Keratinocyte (primary cell): ENCODE data around the gene SYF2.

Experiments used
- EZH2 ChIP-seq: IDR thresholded peaks from one replicate; pipeline ENCODE4 v1.6.1; 2012; ENCODE audit warnings: inconsistent platforms, mild to moderate bottlenecking, low read length, moderate library complexity
- TF ChIP-seq, protein P1 (sequence below), 3 experiments: IDR thresholded peaks in 1 of 3; conservative IDR thresholded peaks in 1 of 3; optimal IDR thresholded peaks in 1 of 3; 2 replicates in 2 of 3; 3 replicates in 1 of 3; pipeline versions ENCODE3 to v1.5.1; 2011; ENCODE audit warnings: low read length in 3 of 3, mild to moderate bottlenecking in 3 of 3, moderate library complexity in 2 of 3, control low read depth in 1 of 3, inconsistent platforms in 1 of 3; ENCODE audit not compliant: insufficient read depth in 2 of 3; ENCODE audit errors: extremely low read depth in 1 of 3

DNA sequence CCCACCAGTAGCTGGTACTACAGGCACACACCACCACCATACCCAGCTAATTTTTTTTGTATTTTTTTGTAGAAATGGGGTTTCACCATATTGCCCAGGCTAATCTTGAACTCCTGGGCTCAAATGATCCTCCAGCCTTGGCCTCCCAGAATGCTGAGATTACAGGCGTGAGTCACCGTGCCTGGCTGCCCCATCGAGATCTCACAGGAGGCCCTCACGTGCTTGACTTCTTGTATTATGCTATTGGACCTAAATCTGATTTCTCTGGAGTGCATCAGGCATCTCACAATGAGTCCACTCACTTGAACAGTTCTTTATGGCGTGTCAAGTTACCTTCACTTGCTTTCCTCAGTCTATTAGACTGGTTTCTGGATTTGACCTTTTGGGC, 24.3 kb upstream of the SYF2 start:
- TF ChIP-seq, protein P1, sequence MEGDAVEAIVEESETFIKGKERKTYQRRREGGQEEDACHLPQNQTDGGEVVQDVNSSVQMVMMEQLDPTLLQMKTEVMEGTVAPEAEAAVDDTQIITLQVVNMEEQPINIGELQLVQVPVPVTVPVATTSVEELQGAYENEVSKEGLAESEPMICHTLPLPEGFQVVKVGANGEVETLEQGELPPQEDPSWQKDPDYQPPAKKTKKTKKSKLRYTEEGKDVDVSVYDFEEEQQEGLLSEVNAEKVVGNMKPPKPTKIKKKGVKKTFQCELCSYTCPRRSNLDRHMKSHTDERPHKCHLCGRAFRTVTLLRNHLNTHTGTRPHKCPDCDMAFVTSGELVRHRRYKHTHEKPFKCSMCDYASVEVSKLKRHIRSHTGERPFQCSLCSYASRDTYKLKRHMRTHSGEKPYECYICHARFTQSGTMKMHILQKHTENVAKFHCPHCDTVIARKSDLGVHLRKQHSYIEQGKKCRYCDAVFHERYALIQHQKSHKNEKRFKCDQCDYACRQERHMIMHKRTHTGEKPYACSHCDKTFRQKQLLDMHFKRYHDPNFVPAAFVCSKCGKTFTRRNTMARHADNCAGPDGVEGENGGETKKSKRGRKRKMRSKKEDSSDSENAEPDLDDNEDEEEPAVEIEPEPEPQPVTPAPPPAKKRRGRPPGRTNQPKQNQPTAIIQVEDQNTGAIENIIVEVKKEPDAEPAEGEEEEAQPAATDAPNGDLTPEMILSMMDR (optimal IDR thresholded peaks at IDR 0.05 in 1 of 3, IDR thresholded peaks at IDR 0.05 in 1 of 3, conservative IDR thresholded peaks at IDR 0.05 in 1 of 3; ENCODE audit: extremely low read depth in 1 of 3, insufficient read depth in 2 of 3, low read length in 3 of 3) = no peak
- TF ChIP-seq EZH2 = no peak
